Measurements from ENCODE around the gene HEXB. TPM values are rescaled to one million over a fixed set of nuclear protein-coding genes. Genes with fewer than 3 reads are reported as not detected.
A peak's percentile ranks its signal among the peaks of the same experiment; 100 is the strongest.

HEXB gene
- total RNA-seq, 4 donors from 2014 or later = 26.7 to 76.4 (median 62.1) TPM

GRCh38 chr5:74638970-74639806 lies 45.8 kb upstream of the HEXB start:
- peak overlapping the region; percentile 78 to 90 (median 88) for H3K27ac ChIP-seq
- peak overlapping the region; percentile 54 to 82 (median 78) for H3K4me3 ChIP-seq
- peaks cover 0 to 86% (median 17%) of the 10 kb centered on the region in 3 donors for H3K4me1 ChIP-seq
- no peaks in the 10 kb centered on the region for H3K27me3 ChIP-seq
- TF ChIP-seq POLR2A (IDR thresholded peaks at IDR 0.05) (no peak), CTCF (IDR thresholded peaks at IDR 0.05) (no peak)
- WGBS, 2 donors = 12 to 13% methylated on average over 10 of the region's 10 CpGs
- no peaks in the 10 kb centered on the region for H3K9me3 ChIP-seq
- DNase-seq = no peak
- intact Hi-C loops (cut with DNase I) = no loop called here
- H3K36me3 ChIP-seq = peaks cover 0 to 18% (median 0%) of the 10 kb centered on the region in 3 donors

- DNase-seq = no peak
- Histone ChIP-seq H3K4me3 (peak overlapping the region; percentile 54 to 82 (median 78)), H3K36me3 (peaks cover 0 to 10% (median 0%) of the 10 kb centered on the region in 3 donors), H3K27ac (peak overlapping the region; percentile 78 to 90 (median 88)), H3K27me3 (no peaks in the 10 kb centered on the region), H3K9me3 (no peaks in the 10 kb centered on the region), H3K4me1 (peaks cover 0 to 81% (median 17%) of the 10 kb centered on the region in 3 donors)
- WGBS, 2 donors = 0% methylated on average over 3 of the region's 57 CpGs
- intact Hi-C loops (cut with DNase I) = loop anchor here (10.0 kb wide), 1 partner anchor 605 kb away; no protein-coding TSS in a partner anchor
- TF ChIP-seq POLR2A (IDR thresholded peaks at IDR 0.05) (no peak), CTCF (IDR thresholded peaks at IDR 0.05) (peak in 2 of 6 experiments; percentile 6 to 44)
Observed at GRCh38 chr5:74639807-74640449, 45.1 kb upstream of the HEXB start.

DNA sequence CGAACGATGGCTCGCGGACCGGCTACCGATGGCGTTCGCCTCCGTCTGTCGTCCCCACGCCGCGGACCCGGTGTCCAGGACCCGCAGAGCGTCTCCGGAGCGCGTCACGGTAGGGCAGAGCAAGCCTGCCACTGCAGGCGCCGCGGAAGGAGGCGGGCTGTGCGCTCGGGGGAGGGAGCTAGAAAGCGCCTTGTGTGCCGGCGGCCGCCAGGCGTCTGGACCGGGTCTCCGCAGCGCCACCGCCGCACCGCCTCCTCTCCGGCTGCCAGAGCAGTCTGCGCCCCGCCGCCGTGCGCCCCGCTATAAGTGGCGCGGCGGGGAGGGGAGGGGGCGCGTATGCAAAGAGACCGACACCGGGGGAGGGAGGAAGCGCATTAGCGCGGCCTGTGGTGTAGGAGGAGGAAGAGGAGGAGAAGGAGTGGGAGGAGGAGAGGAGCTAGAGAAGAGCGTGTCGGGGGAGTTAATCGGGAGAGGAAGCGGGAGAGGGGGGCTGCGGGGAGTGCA lies 44.5 kb upstream of the HEXB start, which contains the start of gene ENC1:
ENC1 (minus strand) TSS at position 279 of the 504 bp plus-strand sequence. CDS start 4,243 bp downstream, outside the sequence.
- peak; percentile 39 for DNase-seq
- WGBS, 2 donors = 2 to 3% methylated on average over 7 to 28 of the region's 59 CpGs
- intact Hi-C loops (cut with DNase I) = loop anchor here (10.0 kb wide), 1 partner anchor 606 kb away; no protein-coding TSS in a partner anchor
- H3K4me1 ChIP-seq = peaks cover 0 to 75% (median 17%) of the 10 kb centered on the region in 3 donors
- H3K27ac ChIP-seq = peak within 1 kb of the TSS; percentile 78 to 90 (median 88)
- peak within 1 kb of the TSS; percentile 54 to 82 (median 78) for H3K4me3 ChIP-seq
- H3K36me3 ChIP-seq = peaks cover 0 to 4% (median 0%) of the 10 kb centered on the region in 3 donors
- no peaks in the 10 kb centered on the region for H3K9me3 ChIP-seq
- peak in 5 of 6 experiments; percentile 43 to 85 (median 66) for TF ChIP-seq CTCF (IDR thresholded peaks at IDR 0.05)
- TF ChIP-seq POLR2A (IDR thresholded peaks at IDR 0.05) = peak in 2 of 4 donors; percentile 75 to 78
- no peaks in the 10 kb centered on the region for H3K27me3 ChIP-seq

DNA sequence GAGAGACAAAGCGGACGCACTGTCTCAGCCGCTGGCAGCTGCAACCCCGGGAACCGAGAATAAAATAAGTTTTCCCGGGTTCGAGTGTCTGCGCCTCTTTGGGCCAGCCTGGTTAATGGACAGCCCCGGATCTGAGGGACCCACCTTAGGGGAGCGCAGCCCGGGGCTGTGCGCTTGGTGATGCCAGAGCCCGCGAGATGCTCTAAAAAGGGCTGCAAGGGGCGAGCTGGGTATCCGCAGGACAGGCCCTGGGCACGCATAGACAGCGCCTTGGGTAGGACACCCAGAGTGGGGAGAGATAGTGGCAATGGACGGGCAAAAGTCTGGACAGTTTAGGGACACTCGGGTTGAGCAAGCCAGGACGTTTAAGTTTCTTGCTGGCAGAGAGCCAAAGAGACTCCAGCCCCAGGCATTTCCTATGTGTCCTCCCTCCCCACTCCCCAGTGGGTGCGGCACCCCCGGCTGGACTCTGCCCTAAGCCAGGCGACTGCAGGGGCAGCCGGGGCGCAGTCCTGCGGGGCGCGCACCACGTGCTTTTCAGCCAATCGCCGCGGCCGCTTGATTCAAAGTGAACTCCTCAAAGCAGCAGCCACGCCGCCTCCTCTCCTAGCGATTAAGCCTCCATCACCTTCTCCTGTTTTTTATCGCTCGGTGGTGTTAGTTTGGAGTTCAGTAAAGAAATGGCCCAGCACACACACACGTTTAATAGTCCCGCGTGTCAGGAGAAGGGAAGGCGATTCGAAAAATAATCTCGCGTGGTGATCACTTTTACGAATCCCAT lies 43.9 kb upstream of the HEXB start:
- WGBS, 2 donors = 1% methylated on average over 29 to 44 of the region's 47 CpGs
- peak; percentile 13 for DNase-seq
- H3K27me3 ChIP-seq = no peaks in the 10 kb centered on the region
- intact Hi-C loops (cut with DNase I) = loop anchor here (10.0 kb wide), 1 partner anchor 606 kb away; no protein-coding TSS in a partner anchor
- TF ChIP-seq CTCF (IDR thresholded peaks at IDR 0.05) (no peak), POLR2A (IDR thresholded peaks at IDR 0.05) (no peak)
- peak overlapping the region; percentile 54 to 82 (median 78) for H3K4me3 ChIP-seq
- peak overlapping the region; percentile 78 to 90 (median 88) for H3K27ac ChIP-seq
- H3K36me3 ChIP-seq = no peaks in the 10 kb centered on the region
- H3K4me1 ChIP-seq = peaks cover 0 to 69% (median 15%) of the 10 kb centered on the region in 3 donors
- H3K9me3 ChIP-seq = no peaks in the 10 kb centered on the region
